Sigmoid colon (tissue), 4 donors: ENCODE measurements around the gene NRG3.

Source experiments
- POLR2AphosphoS5 ChIP-seq, 4 donors: sonication (generic); formaldehyde crosslinking; IDR thresholded peaks; one replicate each; pipeline ENCODE4 v1.6.1; 2017; ENCODE audit warnings: antibody characterized with exemption in 4 of 4
- TF ChIP-seq, protein P1 (sequence below), 4 experiments: fragments of 450-650 bp in 3 of 4; fragments of 200-600 bp in 1 of 4; IDR thresholded peaks; one replicate each; pipeline ENCODE4 v1.5.1; 2016 to 2019; ENCODE audit warnings: antibody characterized with exemption in 4 of 4, mild to moderate bottlenecking in 3 of 4, moderate library complexity in 2 of 4

- TF ChIP-seq, protein P1, sequence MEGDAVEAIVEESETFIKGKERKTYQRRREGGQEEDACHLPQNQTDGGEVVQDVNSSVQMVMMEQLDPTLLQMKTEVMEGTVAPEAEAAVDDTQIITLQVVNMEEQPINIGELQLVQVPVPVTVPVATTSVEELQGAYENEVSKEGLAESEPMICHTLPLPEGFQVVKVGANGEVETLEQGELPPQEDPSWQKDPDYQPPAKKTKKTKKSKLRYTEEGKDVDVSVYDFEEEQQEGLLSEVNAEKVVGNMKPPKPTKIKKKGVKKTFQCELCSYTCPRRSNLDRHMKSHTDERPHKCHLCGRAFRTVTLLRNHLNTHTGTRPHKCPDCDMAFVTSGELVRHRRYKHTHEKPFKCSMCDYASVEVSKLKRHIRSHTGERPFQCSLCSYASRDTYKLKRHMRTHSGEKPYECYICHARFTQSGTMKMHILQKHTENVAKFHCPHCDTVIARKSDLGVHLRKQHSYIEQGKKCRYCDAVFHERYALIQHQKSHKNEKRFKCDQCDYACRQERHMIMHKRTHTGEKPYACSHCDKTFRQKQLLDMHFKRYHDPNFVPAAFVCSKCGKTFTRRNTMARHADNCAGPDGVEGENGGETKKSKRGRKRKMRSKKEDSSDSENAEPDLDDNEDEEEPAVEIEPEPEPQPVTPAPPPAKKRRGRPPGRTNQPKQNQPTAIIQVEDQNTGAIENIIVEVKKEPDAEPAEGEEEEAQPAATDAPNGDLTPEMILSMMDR (IDR thresholded peaks at IDR 0.05): no peak
- TF ChIP-seq POLR2AphosphoS5 (IDR thresholded peaks at IDR 0.05): no peak
Observed at GRCh38 chr10:81871558-81871957, 3.4 kb upstream of the NRG3 start.
